Uterus (tissue), 2 donors: ENCODE data around the gene GRM3.

ENCODE experiments used
- POLR2A ChIP-seq, 2 donors: fragments of 450-650 bp; IDR thresholded peaks; one replicate each; pipeline ENCODE4 v1.6.1; 2016; ENCODE audit warnings: antibody characterized with exemption in 2 of 2, mild to moderate bottlenecking in 1 of 2, moderate library complexity in 1 of 2
- TF ChIP-seq, protein P1 (sequence below), 4 experiments: fragments of 200-600 bp in 2 of 4; fragments of 450-650 bp in 2 of 4; sonication (generic) in 2 of 4; IDR thresholded peaks; one replicate each; pipeline ENCODE4 v1.5.1; 2016 to 2019; ENCODE audit warnings: antibody characterized with exemption in 4 of 4, mild to moderate bottlenecking in 2 of 4, moderate library complexity in 1 of 4

- TF ChIP-seq, protein P1, sequence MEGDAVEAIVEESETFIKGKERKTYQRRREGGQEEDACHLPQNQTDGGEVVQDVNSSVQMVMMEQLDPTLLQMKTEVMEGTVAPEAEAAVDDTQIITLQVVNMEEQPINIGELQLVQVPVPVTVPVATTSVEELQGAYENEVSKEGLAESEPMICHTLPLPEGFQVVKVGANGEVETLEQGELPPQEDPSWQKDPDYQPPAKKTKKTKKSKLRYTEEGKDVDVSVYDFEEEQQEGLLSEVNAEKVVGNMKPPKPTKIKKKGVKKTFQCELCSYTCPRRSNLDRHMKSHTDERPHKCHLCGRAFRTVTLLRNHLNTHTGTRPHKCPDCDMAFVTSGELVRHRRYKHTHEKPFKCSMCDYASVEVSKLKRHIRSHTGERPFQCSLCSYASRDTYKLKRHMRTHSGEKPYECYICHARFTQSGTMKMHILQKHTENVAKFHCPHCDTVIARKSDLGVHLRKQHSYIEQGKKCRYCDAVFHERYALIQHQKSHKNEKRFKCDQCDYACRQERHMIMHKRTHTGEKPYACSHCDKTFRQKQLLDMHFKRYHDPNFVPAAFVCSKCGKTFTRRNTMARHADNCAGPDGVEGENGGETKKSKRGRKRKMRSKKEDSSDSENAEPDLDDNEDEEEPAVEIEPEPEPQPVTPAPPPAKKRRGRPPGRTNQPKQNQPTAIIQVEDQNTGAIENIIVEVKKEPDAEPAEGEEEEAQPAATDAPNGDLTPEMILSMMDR (IDR thresholded peaks at IDR 0.05): no peak
- TF ChIP-seq POLR2A (IDR thresholded peaks at IDR 0.05): no peak
These were observed 62.7 kb downstream of the GRM3 start for GRCh38 chr7:86706406-86706805.
